ENCODE measurements around the gene TSGA10IP.

The TSGA10IP gene

GRCh38 chr11:65973439-65974110, 28.3 kb downstream of the TSGA10IP start:
- no peak for DNase-seq (ENCODE audit: low read depth, low spot score)

GRCh38 chr11:65975771-65976170, 30.5 kb downstream of the TSGA10IP start:
- no peak for DNase-seq (ENCODE audit: low read depth, low spot score)

GRCh38 chr11:65976216-65977176, 31.2 kb downstream of the TSGA10IP start:
- DNase-seq (ENCODE audit: low read depth, low spot score), result no peak

GRCh38 chr11:65977621-65978390, 32.5 kb downstream of the TSGA10IP start:
- DNase-seq (ENCODE audit: low read depth, low spot score), result no peak

GRCh38 chr11:65978391-65979238, 33.3 kb downstream of the TSGA10IP start:
- DNase-seq (ENCODE audit: low read depth, low spot score), result no peak

- no peak for DNase-seq (ENCODE audit: low read depth, low spot score)
Measured at GRCh38 chr11:65979261-65979759, 34.0 kb downstream of the TSGA10IP start.

GRCh38 chr11:65981101-65981740, 35.9 kb downstream of the TSGA10IP start:
- no peak for DNase-seq (ENCODE audit: low read depth, low spot score)

GRCh38 chr11:65981972-65982823, 36.9 kb downstream of the TSGA10IP start:
- DNase-seq (ENCODE audit: low read depth, low spot score), result no peak

GRCh38 chr11:65982824-65983588, 37.7 kb downstream of the TSGA10IP start:
- no peak for DNase-seq (ENCODE audit: low read depth, low spot score)

- DNase-seq (ENCODE audit: low read depth, low spot score), result no peak
Measured at GRCh38 chr11:65983589-65983987, 38.3 kb downstream of the TSGA10IP start.

GRCh38 chr11:65987336-65987735, 42.1 kb downstream of the TSGA10IP start:
- DNase-seq (ENCODE audit: low read depth, low spot score), result no peak

GRCh38 chr11:65988791-65989592, 43.7 kb downstream of the TSGA10IP start:
- DNase-seq (ENCODE audit: low read depth, low spot score), result peak; percentile 97

- DNase-seq (ENCODE audit: low read depth, low spot score), result no peak
Measured at GRCh38 chr11:65992056-65992455, 46.8 kb downstream of the TSGA10IP start.

GRCh38 chr11:65997286-65997685, 52.0 kb downstream of the TSGA10IP start:
- DNase-seq (ENCODE audit: low read depth, low spot score), result no peak

GRCh38 chr11:66001942-66002647, 56.8 kb downstream of the TSGA10IP start, which contains the start of the genes BANF1 and EIF1AD:
BANF1 (plus strand) TSS chr11:66002503; CDS start chr11:66003251, 748 bp downstream.
EIF1AD (minus strand) TSS chr11:66002157; CDS start chr11:66000389, 1,768 bp downstream.
- peak; percentile 98 for DNase-seq (ENCODE audit: low read depth, low spot score)

- no peak for DNase-seq (ENCODE audit: low read depth, low spot score)
Measured at GRCh38 chr11:66002648-66003225, 57.5 kb downstream of the TSGA10IP start.

- no peak for DNase-seq (ENCODE audit: low read depth, low spot score)
Measured at GRCh38 chr11:66003291-66003690, 58.0 kb downstream of the TSGA10IP start.

Data from ELF-1 (cell line).